WTC11 (cell line): ENCODE results near the gene SDK2.

Experiments
- CTCF ChIP-seq: fragments of 200-600 bp; IDR thresholded peaks from 2 replicates; pipeline ENCODE4 v1.8.0; 2022; ENCODE audit warnings: antibody characterized with exemption
- ELF4 ChIP-seq: sonication (generic); formaldehyde crosslinking; IDR thresholded peaks from 2 replicates; pipeline ENCODE4 v1.8.1; 2022; ENCODE audit warnings: low read depth, mild to moderate bottlenecking, moderate library complexity, missing genetic modification reagents
- FOXK1 ChIP-seq: sonication (generic); formaldehyde crosslinking; IDR thresholded peaks from 2 replicates; pipeline ENCODE4 v1.8.0; 2022; ENCODE audit warnings: mild to moderate bottlenecking, moderate library complexity, missing genetic modification reagents
- PREB ChIP-seq: sonication (generic); formaldehyde crosslinking; IDR thresholded peaks from 2 replicates; pipeline ENCODE4 v1.8.1; 2022; ENCODE audit warnings: mild to moderate bottlenecking, missing genetic modification reagents, moderate library complexity, borderline replicate concordance
- TEAD1 ChIP-seq: sonication (generic); formaldehyde crosslinking; IDR thresholded peaks from 2 replicates; pipeline ENCODE4 v1.8.0; 2022; ENCODE audit warnings: mild to moderate bottlenecking, missing genetic modification reagents
- USF2 ChIP-seq: sonication (generic); formaldehyde crosslinking; IDR thresholded peaks from 2 replicates; pipeline ENCODE4 v1.8.1; 2023; ENCODE audit warnings: mild to moderate bottlenecking, missing genetic modification reagents, moderate library complexity
- ZBTB43 ChIP-seq: sonication (generic); formaldehyde crosslinking; IDR thresholded peaks from 2 replicates; pipeline ENCODE4 v1.8.1; 2023; ENCODE audit warnings: mild to moderate bottlenecking, missing genetic modification reagents
- TF ChIP-seq, protein P1 (sequence below): sonication (generic); formaldehyde crosslinking; IDR thresholded peaks from 2 replicates; pipeline ENCODE4 v1.8.0; 2022; ENCODE audit warnings: mild to moderate bottlenecking, missing genetic modification reagents
- TF ChIP-seq, protein P2 (sequence below): fragments of 250-450 bp; sonication (Bioruptor Pico); conservative IDR thresholded peaks from 2 replicates; pipeline ENCODE4 v1.9.0; 2021; ENCODE audit warnings: mild to moderate bottlenecking

DNA sequence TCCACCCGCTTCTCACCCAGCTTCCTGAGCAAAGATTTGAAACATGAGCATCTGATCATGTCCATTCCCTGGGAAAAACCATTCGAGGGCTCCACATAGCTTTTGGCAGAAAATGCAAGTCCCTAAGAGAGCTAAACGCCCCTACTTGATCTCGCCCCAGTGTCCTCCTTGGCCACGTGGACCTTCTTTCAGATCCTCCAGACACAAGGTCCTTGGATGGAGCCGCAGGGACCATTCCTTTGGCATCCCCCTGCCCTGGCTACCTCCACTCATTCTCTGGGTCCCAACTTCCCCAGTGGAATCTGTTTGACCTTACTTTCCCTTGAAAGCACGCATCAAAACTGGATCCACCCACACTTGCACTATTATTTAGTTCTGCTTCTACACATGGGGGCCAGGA lies 146.5 kb downstream of the SDK2 start:
- no peak for TF ChIP-seq CTCF
- TF ChIP-seq, protein P1, sequence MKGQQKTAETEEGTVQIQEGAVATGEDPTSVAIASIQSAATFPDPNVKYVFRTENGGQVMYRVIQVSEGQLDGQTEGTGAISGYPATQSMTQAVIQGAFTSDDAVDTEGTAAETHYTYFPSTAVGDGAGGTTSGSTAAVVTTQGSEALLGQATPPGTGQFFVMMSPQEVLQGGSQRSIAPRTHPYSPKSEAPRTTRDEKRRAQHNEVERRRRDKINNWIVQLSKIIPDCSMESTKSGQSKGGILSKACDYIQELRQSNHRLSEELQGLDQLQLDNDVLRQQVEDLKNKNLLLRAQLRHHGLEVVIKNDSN (CRISPR knock-in tag): no peak
- TF ChIP-seq USF2 (CRISPR knock-in tag): no peak
- no peak for TF ChIP-seq TEAD1 (CRISPR knock-in tag)
- TF ChIP-seq ELF4: no peak
- no peak for TF ChIP-seq PREB (CRISPR knock-in tag)
- no peak for TF ChIP-seq ZBTB43 (CRISPR knock-in tag)
- TF ChIP-seq, protein P2, sequence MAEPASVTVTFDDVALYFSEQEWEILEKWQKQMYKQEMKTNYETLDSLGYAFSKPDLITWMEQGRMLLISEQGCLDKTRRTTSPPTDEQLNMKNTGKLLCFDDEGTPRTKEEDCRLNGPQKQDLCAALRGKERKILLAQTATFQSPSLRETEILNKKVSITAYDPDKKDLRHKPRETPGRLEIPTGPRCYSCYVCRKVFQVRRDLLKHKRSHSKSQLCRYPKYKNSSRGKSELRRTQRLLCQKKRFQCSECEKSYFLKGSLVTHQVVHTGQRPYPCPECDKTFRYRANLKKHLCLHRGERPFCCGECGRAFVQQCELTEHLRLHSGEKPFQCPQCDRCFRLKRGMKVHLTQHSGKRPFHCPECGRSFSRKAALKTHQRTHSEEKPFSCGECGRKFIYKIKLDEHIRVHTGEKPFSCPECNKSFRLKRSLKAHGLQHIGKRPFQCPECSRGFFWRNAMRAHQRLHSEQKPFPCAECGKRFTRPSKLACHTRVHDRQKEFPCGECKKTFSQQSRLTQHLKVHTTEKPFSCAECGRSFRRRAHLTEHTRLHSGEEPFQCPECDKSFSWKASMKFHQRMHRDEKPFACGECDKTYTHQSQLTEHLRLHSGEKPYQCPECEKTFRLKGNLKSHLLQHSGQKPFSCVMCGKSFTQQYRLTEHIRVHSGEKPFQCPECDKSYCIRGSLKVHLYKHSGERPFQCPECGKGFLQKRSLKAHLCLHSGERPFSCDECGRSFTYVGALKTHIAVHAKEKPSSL (CRISPR knock-in tag): no peak
- TF ChIP-seq FOXK1: no peak
